ENCODE results near the gene GALNT16. TPM values are rescaled to one million over a fixed set of nuclear protein-coding genes. Genes with fewer than 3 reads are reported as not detected.
A peak's percentile ranks its signal among the peaks of the same experiment; 100 is the strongest.
"Not testable (repeated sequence)": the region's sequence is repeated elsewhere in the genome, so short reads cannot be mapped to it uniquely, and the experiment has no call there.

GALNT16 gene
- total RNA-seq, result 1.1 TPM in 1 of 2 replicates, not detected in the other

DNA sequence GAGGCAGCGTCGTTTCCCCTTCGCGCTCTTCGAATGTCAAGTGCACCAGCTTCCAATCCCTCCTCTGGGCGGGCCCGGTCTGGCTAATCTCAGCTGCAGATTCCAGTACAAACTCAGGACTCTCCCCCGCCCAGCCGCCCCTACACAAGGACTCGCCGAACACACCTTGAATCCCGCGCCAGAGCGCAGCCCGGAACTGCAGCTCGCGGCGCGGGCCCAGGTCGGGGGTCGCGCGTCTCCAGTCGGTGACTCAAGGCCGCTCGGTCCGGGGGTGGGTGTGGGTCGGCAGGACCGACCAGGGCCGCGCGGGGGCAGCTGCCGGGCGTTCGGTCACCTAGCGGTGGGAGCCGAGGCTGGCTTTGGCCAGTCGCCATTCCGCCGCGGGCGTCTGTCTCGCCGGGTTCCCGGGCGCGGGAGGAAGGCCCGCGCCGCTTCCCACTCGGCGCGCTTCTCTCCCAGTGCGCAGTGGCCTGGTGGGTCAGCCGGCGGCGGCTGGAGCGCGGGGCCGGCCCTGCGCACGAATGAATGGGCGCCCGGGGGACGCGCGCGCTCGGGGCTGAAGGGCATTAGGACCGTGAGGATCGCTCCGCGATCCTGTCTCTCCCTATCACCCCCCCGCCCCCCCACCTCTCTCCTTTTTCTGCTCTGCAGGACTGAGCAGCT lies at the start of gene GALNT16:
TSS of gene GALNT16 (plus strand) at position 632 of the 663 bp plus-strand sequence. CDS start 133 bp downstream, outside the sequence.
- DNase-seq (ENCODE audit: low read depth), result no peak

GRCh38 chr14:69214393-69214792 lies 45.6 kb upstream of the GALNT16 start:
- no peak for DNase-seq (ENCODE audit: low read depth)

GRCh38 chr14:69217663-69218062 lies 42.3 kb upstream of the GALNT16 start:
- not testable (repeated sequence) for DNase-seq (ENCODE audit: low read depth)

GRCh38 chr14:69224946-69225345 lies 35.0 kb upstream of the GALNT16 start:
- no peak for DNase-seq (ENCODE audit: low read depth)

DNA sequence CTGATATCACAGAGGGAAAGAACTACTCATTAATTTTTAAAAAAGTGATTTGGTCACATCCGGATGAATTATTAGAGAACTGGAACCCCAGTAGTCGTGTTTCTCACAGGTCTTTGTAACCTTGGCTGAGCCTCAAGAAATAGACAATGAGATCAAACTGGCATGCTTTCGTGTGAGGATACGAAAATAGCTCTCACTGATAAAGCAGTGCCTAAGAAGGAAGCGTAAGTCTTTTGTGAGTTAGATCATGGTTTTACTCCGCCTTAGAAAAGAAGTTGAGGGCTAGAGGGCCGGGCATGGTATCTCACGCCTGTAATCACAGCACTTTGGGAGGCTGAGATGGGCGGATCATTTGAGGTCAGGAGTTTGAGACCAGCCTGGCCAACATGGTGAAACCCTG lies 33.8 kb upstream of the GALNT16 start:
- no peak for DNase-seq (ENCODE audit: low read depth)

GRCh38 chr14:69226736-69227135 lies 33.2 kb upstream of the GALNT16 start:
- DNase-seq (ENCODE audit: low read depth), result peak; percentile 8

DNA sequence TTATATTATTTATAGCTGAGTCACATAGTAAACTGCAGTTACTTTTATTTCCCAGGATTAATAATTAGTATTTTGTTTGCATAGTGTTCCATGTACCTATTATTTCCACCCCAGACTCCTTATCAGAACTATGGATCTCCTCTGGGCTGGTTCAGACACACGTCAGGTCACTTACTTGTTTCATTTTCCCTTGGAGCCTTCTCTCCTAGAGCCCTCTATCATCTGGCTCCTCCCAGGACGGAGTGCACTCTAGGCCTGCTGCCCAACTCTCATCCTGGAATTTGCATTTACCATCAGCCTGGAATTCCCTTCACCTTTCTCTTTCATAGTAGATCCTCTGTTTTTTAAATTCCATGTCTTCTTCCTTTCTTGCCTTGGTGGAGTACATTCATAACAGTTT lies 28.5 kb upstream of the GALNT16 start:
- no peak for DNase-seq (ENCODE audit: low read depth)

GRCh38 chr14:69232388-69232787 lies 27.6 kb upstream of the GALNT16 start:
- no peak for DNase-seq (ENCODE audit: low read depth)

- DNase-seq (ENCODE audit: low read depth), result no peak
These were observed 25.9 kb upstream of the GALNT16 start for GRCh38 chr14:69234106-69234505.

GRCh38 chr14:69235708-69236107 lies 24.2 kb upstream of the GALNT16 start:
- DNase-seq (ENCODE audit: low read depth), result no peak

GRCh38 chr14:69237142-69237541 lies 22.8 kb upstream of the GALNT16 start:
- DNase-seq (ENCODE audit: low read depth), result no peak

GRCh38 chr14:69237584-69237983 lies 22.4 kb upstream of the GALNT16 start:
- no peak for DNase-seq (ENCODE audit: low read depth)

GRCh38 chr14:69238883-69239282 lies 21.1 kb upstream of the GALNT16 start:
- no peak for DNase-seq (ENCODE audit: low read depth)

GRCh38 chr14:69240527-69241173 lies 19.3 kb upstream of the GALNT16 start:
- no peak for DNase-seq (ENCODE audit: low read depth)

DNA sequence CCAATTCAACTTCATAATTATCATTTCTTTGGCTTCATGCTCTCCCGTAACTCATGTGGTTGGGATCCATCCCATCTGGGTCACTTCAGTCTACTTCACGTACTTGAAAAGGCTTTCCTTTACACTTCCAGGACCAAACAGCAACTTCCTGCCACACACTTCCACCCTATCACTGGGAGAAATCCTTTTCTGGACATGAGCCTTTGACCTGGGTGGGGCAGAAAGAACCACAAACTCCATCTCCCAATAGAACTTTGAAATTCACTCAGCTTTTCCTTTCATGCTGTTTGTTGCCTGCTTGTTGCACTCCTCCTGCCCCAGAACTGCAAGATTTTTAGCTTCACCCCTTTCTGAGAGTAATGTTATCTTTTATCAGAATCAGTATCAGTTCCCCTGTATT lies 18.4 kb upstream of the GALNT16 start:
- DNase-seq (ENCODE audit: low read depth), result no peak

GRCh38 chr14:69242311-69243224 lies 17.4 kb upstream of the GALNT16 start:
- peak; percentile 63 for DNase-seq (ENCODE audit: low read depth)

DNA sequence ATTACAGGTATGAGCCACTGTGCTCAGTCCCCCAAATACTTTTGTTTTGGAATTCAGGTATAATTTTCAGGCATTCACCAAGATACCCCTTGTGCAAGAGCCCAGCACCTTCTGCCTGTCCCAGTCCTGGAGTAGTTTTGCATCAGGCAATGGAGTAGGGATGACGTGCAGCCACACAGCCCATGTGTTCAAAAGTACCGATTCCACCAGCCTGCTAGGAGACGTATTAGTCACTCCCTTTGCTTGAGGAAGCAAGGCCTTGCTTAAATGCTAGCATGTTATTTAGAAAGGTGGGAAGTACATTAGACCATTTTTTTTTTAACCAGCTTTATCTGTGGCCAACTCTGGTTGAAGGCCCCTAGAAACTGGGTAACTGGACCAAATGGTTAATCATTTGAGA lies 15.0 kb upstream of the GALNT16 start:
- no peak for DNase-seq (ENCODE audit: low read depth)

GRCh38 chr14:69246331-69246730 lies 13.6 kb upstream of the GALNT16 start:
- DNase-seq (ENCODE audit: low read depth), result no peak

DNA sequence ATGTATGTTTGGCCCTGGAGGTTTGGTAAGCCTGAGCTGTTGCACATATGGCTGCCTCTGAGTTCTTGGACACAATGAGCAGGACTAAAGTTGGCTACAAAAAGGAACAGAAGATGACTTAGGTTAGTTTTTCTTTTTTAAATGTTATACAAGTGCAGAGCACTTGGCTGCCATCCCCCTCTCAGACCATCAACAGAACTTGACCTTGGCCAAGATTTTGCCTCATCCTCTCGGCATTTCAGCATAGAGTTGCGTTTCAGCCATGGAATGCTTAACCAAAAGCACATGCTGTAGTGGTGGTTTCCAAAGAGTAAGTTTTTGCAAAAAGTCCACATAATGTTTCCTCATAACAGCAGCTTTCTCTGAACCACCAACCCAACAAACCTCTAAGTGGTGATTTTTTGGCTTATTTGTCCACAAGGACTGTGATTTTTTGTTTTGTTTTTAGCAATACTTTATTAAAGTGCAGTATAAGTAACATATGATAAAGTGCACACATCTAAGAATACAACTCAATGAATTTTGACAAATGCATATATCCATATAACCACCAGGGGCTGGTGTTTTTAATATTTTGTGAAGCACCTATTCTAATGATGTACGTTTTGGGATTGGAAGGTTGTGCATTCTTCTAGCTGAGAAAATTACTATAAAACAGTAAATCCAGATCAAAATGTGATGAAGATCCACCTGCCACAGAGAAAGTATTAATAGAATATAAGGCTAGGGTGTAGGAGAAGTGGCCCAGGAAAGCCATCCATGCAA lies 12.1 kb upstream of the GALNT16 start:
- no peak for DNase-seq (ENCODE audit: low read depth)

DNA sequence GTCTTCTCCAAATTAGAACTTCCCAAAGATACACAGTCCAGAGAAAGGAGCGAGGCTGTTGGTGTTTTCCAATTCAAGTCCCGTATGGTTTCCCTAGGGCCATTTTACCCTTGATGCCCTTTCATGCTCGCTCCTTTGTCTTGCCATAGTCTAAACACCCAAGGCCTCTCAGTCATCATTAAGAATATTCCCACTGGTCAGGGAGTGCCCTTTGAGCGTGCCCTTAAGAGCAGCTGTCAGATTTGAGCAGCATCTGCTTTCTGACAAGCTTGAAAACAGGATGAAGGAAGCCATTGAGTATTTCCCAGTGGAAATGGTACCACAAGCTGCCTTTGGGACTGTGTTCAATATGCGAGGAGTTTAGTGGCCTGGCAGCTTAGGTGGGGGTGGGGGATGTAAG lies 10.4 kb upstream of the GALNT16 start:
- DNase-seq (ENCODE audit: low read depth), result no peak

- DNase-seq (ENCODE audit: low read depth), result no peak
These were observed 7.1 kb upstream of the GALNT16 start for GRCh38 chr14:69252851-69253250.

- no peak for DNase-seq (ENCODE audit: low read depth)
These were observed 811 bp upstream of the GALNT16 start for GRCh38 chr14:69259168-69259526.
